ENCODE data around the gene CCDC117.
"Not testable (repeated sequence)": the region's sequence is repeated elsewhere in the genome, so short reads cannot be mapped to it uniquely, and the experiment has no call there.

DNA sequence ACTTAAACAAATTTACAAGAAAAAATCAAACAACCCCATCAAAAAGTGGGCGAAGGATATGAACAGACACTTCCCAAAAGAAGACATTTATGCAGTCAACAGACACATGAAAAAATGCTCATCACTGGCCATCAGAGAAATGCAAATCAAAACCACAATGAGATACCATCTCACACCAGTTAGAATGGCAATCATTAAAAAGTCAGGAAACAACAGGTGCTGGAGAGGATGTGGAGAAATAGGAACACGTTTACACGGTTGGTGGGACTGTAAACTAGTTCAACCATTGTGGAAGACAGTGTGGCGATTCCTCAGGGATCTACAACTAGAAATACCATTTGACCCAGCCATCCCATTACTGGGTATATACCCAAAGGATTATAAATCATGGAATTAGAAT lies 53.9 kb downstream of the CCDC117 start:
- TF ChIP-seq CTCF, POLR2A (IDR thresholded peaks at IDR 0.05): not testable (repeated sequence)
